GM12892 (cell line): ENCODE measurements around the gene FNDC11.

Source experiments
- DNase-seq: peaks from one replicate; pipeline ENCODE4 v3.0.0; 2011; ENCODE audit not compliant: insufficient read length
- FAIRE-seq: peaks from 2 replicates; lab custom pipeline; 2011; peaks lifted over from hg19 to GRCh38; lab: Jason Lieb, UNC
- POLR2A ChIP-seq: IDR thresholded peaks from 2 replicates; pipeline ENCODE4 v1.6.1; 2011; ENCODE audit warnings: low read depth, low read length, control low read depth
- POLR2AphosphoS5 ChIP-seq: IDR thresholded peaks from 2 replicates; pipeline ENCODE4 v1.6.1; 2011; ENCODE audit warnings: low read depth, low read length, control low read depth
- TAF1 ChIP-seq: IDR thresholded peaks from 2 replicates; pipeline ENCODE4 v1.6.1; 2011; ENCODE audit warnings: low read depth, mild to moderate bottlenecking, control low read depth, low read length, borderline replicate concordance

Gene FNDC11

GRCh38 chr20:63560333-63560805, 6.4 kb downstream of the FNDC11 start:
- TF ChIP-seq TAF1 (no peak), POLR2AphosphoS5 (no peak), POLR2A (no peak)
- DNase-seq, result no peak
- FAIRE-seq, result no peak

- FAIRE-seq (no peak), DNase-seq (no peak)
- no peak for TF ChIP-seq TAF1
- no peak for TF ChIP-seq POLR2A
- TF ChIP-seq POLR2AphosphoS5, result no peak
Measured at GRCh38 chr20:63560856-63561609, 7.1 kb downstream of the FNDC11 start.

- DNase-seq (no peak), FAIRE-seq (no peak)
- TF ChIP-seq TAF1 (no peak), POLR2A (no peak), POLR2AphosphoS5 (no peak)
Measured at GRCh38 chr20:63561624-63562396, 7.9 kb downstream of the FNDC11 start.

GRCh38 chr20:63562461-63563224, 8.7 kb downstream of the FNDC11 start:
- FAIRE-seq, result no peak
- no peak for DNase-seq
- TF ChIP-seq POLR2A (no peak), TAF1 (no peak), POLR2AphosphoS5 (no peak)

- DNase-seq (no peak), FAIRE-seq (no peak)
- no peak for TF ChIP-seq POLR2AphosphoS5
Measured at GRCh38 chr20:63563225-63563935, 9.4 kb downstream of the FNDC11 start.

GRCh38 chr20:63564036-63564810, 10.3 kb downstream of the FNDC11 start:
- DNase-seq (no peak), FAIRE-seq (no peak)
- TF ChIP-seq POLR2A, result no peak
- TF ChIP-seq POLR2AphosphoS5, result no peak

- no peak for FAIRE-seq
- no peak for DNase-seq
- TF ChIP-seq TAF1, result no peak
- no peak for TF ChIP-seq POLR2AphosphoS5
- TF ChIP-seq POLR2A, result no peak
Measured at GRCh38 chr20:63565021-63565698, 11.2 kb downstream of the FNDC11 start.

- TF ChIP-seq POLR2AphosphoS5 (no peak), TAF1 (no peak), POLR2A (no peak)
- FAIRE-seq, result no peak
Measured at GRCh38 chr20:63565699-63566335, 11.9 kb downstream of the FNDC11 start.

GRCh38 chr20:63566395-63567135, 12.6 kb downstream of the FNDC11 start:
- DNase-seq (no peak), FAIRE-seq (peak; percentile 92)
- no peak for TF ChIP-seq POLR2A
- TF ChIP-seq POLR2AphosphoS5, result no peak

More at GRCh38 chr20:63565699-63566335, 11.9 kb downstream of the FNDC11 start:
- DNase-seq, result no peak

GRCh38 chr20:63567136-63567385, 13.1 kb downstream of the FNDC11 start:
- FAIRE-seq (no peak), DNase-seq (no peak)
- TF ChIP-seq TAF1 (no peak), POLR2AphosphoS5 (no peak), POLR2A (no peak)
